Activated CD4-positive, alpha-beta T cell treated with anti-CD3 and anti-CD28 coated beads, Interleukin-10, Interleukin-2, amounts not matched to agents 100 ng/mL and 50 ng/mL, durations not matched to agents 16 hours and 8 hours (primary cell): ENCODE data around the gene PIK3CB.
"Not testable (repeated sequence)": the region's sequence is repeated elsewhere in the genome, so short reads cannot be mapped to it uniquely, and the experiment has no call there.

Experiments used
- DNase-seq: peaks from one replicate; pipeline ENCODE4 v3.0.0-alpha.2; 2020

PIK3CB gene

DNA sequence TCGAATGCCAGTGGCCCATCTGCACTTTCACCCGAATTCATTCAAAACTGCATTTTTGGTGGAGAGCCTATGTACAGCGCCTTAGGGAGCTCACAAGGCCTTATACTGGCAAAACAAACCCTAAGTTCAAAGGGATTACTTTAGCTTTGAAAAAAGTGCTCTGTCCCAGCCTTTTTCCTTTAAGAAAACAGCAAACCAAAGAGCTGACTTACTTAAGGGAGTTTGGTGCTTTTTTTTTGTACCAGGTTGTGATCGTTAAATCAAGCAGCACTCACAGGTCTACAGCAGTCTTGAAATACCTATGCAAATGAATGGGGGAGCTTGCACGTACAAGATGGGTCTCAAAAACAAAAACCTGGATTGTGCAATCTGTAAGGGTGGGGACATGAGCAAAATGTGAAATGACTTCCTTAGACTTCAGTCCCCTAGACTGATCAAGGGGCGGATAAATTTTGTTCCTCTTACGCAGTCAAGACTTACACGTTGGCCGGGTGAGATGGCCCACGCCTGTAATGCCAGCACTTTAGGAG is 11.6 kb upstream of the PIK3CB start:
- no peak for DNase-seq

DNA sequence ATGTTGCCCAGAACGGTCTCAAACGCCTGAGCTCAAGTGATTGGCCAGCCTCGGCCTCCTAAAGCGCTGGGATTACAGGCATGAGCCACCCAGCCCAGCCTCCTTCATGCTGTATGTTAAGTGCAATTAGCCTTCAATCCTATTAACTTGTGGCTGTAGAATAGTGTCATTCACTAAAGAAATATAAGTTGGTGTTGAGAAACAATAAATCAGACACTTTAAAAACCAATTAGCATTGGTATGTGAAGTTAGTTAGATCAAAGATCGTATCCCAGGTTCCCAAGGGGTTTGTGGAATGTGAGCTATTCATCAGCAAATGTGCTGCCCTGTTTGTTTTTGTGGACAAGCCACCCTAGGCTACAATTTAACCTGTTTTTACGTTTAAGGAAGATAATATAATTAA is 11.0 kb upstream of the PIK3CB start:
- no peak for DNase-seq

DNA sequence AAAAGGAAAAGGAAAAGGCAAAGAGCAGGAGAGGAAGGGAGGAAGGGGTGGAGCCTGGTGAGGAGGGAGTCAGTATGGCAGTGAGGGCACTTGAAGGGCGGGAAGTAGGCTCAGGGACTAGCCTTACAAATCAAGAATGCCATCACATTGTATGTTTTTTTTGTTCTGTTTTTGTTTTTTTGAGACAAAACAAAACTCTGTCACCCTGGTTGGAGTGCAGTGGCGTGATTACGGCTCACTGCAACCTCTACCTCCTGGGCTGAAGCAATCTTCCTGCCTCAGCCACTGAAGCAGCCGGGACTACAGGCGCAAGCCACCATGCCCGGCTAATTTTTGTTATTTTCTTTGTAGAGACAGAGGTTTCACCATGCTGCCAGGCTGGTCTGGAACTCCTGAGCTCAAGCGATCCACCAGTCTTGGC is 10.5 kb upstream of the PIK3CB start:
- DNase-seq = no peak

- no peak for DNase-seq
These were observed 7.9 kb upstream of the PIK3CB start for GRCh38 chr3:138842483-138843188.

- DNase-seq = not testable (repeated sequence)
These were observed 3.7 kb upstream of the PIK3CB start for GRCh38 chr3:138838385-138838784.

- not testable (repeated sequence) for DNase-seq
These were observed 1.1 kb upstream of the PIK3CB start for GRCh38 chr3:138835846-138836245.

DNA sequence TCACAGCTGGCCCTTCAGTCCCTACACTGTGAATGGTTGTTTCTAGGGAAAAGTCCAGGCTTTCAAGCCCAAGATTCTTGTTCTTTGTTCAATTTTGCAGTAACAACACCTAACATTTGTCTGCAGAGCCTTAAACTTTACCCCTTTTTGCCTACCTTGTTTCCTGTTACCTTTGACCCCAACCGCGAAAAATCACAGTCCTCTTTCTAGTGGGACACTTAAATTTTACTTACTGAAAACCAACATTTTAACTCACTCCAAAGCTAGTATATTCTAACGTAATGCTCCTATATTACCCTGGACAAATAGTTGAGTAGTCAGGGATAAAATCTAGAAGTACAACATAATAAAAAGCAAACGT is 649 bp upstream of the PIK3CB start:
- DNase-seq = no peak

- DNase-seq = peak; percentile 67
These were observed 681 bp downstream of the PIK3CB start for GRCh38 chr3:138833899-138834595.

DNA sequence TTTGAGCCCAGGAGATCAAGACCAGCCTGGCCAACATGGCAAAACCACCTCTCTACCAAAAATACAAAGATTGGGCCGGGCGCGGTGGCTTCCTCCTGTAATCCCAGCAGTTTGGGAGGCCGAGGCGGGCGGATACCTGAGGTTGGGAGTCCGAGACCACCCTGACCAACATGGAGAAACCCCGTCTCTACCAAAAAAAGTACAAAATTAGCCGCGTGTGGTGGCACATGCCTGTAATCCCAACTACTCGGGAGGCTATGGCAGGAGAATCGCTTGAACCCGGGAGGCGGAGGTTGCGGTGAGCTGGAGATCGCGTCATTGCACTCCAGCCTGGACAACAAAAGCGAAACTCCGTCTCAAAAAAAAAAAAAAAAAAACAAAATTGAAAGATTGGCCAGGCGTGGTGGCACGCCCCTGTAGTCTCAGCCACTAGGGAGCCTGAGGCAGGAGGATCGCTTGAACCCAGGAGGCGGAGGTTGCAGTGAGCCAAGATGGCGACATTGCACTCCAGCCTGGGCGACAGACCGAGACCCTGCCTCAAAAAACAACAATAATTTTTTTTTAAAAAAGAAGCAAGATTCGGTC is 2.2 kb downstream of the PIK3CB start:
- not testable (repeated sequence) for DNase-seq

- no peak for DNase-seq
These were observed 4.7 kb downstream of the PIK3CB start for GRCh38 chr3:138829886-138830510.

- DNase-seq = no peak
These were observed 5.6 kb downstream of the PIK3CB start for GRCh38 chr3:138829097-138829496.

- no peak for DNase-seq
These were observed 7.5 kb downstream of the PIK3CB start for GRCh38 chr3:138827222-138827621.

DNA sequence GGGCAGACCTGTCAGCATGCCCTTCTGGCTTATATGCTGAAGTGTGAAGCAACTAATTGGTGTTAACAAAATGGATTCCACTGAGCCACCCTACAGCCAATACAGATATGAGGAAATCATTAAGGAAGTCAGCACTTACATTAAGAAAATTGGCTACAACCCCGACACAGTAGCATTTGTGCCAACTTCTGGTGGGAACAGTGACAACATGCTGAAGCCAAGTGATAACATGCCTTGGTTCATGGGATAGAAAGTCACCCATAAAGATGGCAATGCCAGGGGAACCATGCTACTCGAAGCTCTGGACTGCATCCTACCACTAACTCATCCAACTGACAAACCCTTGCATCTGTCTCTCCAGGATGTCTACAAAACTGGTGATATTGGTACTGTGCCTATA is 9.4 kb downstream of the PIK3CB start:
- DNase-seq = no peak

- DNase-seq = no peak
These were observed 10.6 kb downstream of the PIK3CB start for GRCh38 chr3:138824114-138824506.

- not testable (repeated sequence) for DNase-seq
These were observed 14.3 kb downstream of the PIK3CB start for GRCh38 chr3:138820379-138820778.

DNA sequence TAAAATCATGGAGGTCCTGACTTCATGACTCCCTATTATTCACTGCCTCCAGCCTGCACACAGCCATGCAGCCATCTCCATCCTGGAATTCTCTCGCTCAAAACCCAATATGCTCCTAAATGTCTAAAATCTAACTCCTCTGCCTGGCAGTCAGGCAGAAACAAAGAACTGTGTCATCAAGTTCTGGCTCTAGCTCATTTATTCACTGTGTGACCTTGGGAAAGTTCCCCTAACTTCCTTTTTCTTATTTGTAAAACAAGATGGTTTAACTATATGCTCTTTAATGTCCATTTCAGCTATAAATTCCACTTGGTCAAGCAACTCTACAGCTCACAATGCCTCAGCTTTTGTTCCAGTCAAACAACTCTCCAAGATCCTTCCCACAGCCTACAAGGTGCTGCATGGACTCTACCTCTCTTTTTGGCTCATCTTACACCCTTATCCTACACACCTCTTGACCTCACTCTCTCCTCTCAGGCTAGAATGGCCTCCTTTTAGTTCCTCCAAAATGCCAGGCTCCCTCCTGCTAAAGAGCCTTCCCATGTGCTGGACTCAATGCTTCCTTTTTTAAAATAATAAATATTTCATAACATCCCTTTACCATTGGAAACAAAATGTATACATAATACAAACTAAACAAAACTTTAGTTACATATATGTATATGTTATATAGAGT is 16.4 kb downstream of the PIK3CB start:
- DNase-seq = no peak

GRCh38 chr3:138817695-138818094 is 17.0 kb downstream of the PIK3CB start:
- DNase-seq = no peak

DNA sequence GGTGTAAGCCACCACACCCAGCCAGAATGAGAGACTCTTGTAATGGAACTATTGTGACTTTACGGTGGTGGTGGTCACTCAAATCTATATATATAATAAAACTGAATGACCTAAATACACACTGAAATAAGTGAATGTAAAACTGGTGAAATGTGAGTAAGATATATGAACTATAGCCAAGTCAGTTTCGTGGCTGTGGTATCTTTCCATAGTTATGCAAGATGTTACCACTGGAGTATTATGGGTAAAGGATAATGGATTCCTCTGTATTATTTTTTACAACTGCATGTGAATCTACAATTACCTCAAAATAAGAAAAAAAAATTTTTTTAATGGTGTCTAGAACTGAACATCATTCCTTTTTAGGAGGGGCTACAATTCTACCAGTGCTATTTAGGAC is 21.9 kb downstream of the PIK3CB start:
- no peak for DNase-seq

GRCh38 chr3:138809500-138810256 is 25.1 kb downstream of the PIK3CB start:
- no peak for DNase-seq

- no peak for DNase-seq
These were observed 28.2 kb downstream of the PIK3CB start for GRCh38 chr3:138806376-138807080.

- DNase-seq = no peak
These were observed 31.6 kb downstream of the PIK3CB start for GRCh38 chr3:138803006-138803653.
